Measurements from ENCODE around the gene CYBA. TPM values are rescaled to one million over a fixed set of nuclear protein-coding genes. Genes with fewer than 3 reads are reported as not detected.

Gene CYBA
- total and polyA plus RNA-seq, 9 of the 15 experiments (the other 6 are each of a cell fraction or from before 2014, with no cell fraction given): 0.34 to 683 (median 93.0) TPM

DNA sequence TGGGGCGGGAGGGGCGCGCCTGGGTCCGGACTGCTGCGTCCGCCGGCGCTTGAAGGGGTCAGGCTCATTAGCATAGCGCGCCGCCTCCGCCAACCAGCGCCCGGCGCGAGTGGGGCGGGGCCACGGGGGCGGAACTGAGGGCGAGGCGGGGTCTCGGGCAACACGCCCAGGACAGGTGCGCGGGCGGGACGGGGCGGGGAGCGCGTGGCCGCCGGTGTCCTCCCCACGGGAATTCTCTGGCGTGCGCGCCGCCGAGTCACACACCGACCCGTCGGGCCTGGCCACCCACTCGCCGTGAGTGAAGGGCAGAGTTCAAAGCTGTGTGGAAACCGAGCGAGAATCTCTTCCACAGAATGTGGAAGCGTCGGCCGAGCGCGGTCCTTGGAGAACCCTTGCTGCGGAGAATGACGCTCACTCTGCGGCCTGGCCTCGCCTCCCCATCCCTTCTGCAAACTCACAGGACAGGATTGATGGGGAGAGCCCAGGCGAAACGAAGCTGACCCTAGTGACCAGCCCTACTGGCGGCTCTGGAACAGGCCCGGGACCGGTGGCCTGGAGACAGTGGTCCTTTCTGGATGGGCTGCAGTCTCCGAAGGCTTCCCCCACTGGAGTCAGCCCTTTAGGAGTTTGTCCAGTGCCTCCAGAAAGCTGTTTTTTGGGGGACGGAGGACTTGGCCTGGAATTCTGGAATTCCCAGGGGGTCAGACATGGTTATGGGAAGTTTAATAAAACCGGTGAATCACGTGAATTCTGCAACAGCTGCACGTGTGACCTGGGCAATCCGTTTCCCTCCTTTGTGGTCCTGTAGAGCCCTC lies 35.8 kb upstream of the CYBA start, which contains the start of gene SNAI3 (continued):
- TF ChIP-seq, protein P1, sequence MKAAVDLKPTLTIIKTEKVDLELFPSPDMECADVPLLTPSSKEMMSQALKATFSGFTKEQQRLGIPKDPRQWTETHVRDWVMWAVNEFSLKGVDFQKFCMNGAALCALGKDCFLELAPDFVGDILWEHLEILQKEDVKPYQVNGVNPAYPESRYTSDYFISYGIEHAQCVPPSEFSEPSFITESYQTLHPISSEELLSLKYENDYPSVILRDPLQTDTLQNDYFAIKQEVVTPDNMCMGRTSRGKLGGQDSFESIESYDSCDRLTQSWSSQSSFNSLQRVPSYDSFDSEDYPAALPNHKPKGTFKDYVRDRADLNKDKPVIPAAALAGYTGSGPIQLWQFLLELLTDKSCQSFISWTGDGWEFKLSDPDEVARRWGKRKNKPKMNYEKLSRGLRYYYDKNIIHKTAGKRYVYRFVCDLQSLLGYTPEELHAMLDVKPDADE (conservative IDR thresholded peaks at IDR 0.05; ENCODE audit: control insufficient read depth, low read depth, low read length): 0 out of 2 replicates have a peak, but pooled peaks have one; percentile 24
- TF ChIP-seq TCF7 (IDR thresholded peaks at IDR 0.05; ENCODE audit: borderline replicate concordance) (0 out of 2 replicates have a peak, but pooled peaks have one; percentile 49), NR2C2 (CRISPR knock-in tag; IDR thresholded peaks at IDR 0.05) (no peak), NR2C2 (tag; IDR thresholded peaks at IDR 0.05) (peak; percentile 38), ATF7 (IDR thresholded peaks at IDR 0.05) (peak; percentile 53; the same call in 1 of the 2 replicates), DNMT1 (IDR thresholded peaks at IDR 0.05) (no peak), NFIC (IDR thresholded peaks at IDR 0.05) (peak; percentile 64), RNF2 (IDR thresholded peaks at IDR 0.05) (peak; percentile 26; the same call in 1 of the 2 replicates), MXI1 (IDR thresholded peaks at IDR 0.05; ENCODE audit: low read depth, low read length) (0 out of 2 replicates have a peak, but pooled peaks have one; percentile 28), MEIS2 (IDR thresholded peaks at IDR 0.05; ENCODE audit: partially characterized antibody) (peak; percentile 23), KDM1A (IDR thresholded peaks at IDR 0.05) (peak in 1 of 2 experiments; percentile 32; a peak in 1 of 4 replicates), GABPB2 (CRISPR knock-in tag; conservative IDR thresholded peaks at IDR 0.05) (no peak), IRF2 (CRISPR knock-in tag; IDR thresholded peaks at IDR 0.05) (no peak), TBP (optimal IDR thresholded peaks at IDR 0.05; ENCODE audit: low read depth, low read length) (peak; percentile 87), RHOXF2B (CRISPR knock-in tag; conservative IDR thresholded peaks at IDR 0.05) (no peak), GATAD2A (IDR thresholded peaks at IDR 0.05) (peak; percentile 31; the same call in 1 of the 2 replicates)
- TF ChIP-seq, protein P2, sequence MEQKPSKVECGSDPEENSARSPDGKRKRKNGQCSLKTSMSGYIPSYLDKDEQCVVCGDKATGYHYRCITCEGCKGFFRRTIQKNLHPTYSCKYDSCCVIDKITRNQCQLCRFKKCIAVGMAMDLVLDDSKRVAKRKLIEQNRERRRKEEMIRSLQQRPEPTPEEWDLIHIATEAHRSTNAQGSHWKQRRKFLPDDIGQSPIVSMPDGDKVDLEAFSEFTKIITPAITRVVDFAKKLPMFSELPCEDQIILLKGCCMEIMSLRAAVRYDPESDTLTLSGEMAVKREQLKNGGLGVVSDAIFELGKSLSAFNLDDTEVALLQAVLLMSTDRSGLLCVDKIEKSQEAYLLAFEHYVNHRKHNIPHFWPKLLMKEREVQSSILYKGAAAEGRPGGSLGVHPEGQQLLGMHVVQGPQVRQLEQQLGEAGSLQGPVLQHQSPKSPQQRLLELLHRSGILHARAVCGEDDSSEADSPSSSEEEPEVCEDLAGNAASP (IDR thresholded peaks at IDR 0.05): no peak
- TF ChIP-seq, protein P3, sequence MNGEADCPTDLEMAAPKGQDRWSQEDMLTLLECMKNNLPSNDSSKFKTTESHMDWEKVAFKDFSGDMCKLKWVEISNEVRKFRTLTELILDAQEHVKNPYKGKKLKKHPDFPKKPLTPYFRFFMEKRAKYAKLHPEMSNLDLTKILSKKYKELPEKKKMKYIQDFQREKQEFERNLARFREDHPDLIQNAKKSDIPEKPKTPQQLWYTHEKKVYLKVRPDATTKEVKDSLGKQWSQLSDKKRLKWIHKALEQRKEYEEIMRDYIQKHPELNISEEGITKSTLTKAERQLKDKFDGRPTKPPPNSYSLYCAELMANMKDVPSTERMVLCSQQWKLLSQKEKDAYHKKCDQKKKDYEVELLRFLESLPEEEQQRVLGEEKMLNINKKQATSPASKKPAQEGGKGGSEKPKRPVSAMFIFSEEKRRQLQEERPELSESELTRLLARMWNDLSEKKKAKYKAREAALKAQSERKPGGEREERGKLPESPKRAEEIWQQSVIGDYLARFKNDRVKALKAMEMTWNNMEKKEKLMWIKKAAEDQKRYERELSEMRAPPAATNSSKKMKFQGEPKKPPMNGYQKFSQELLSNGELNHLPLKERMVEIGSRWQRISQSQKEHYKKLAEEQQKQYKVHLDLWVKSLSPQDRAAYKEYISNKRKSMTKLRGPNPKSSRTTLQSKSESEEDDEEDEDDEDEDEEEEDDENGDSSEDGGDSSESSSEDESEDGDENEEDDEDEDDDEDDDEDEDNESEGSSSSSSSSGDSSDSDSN (IDR thresholded peaks at IDR 0.05; ENCODE audit: borderline replicate concordance in 1 of 2, low read depth in 2 of 2, low read length in 2 of 2): peak; percentile 82 to 98; a peak in 3 of 4 replicates
- TF ChIP-seq, protein P4, sequence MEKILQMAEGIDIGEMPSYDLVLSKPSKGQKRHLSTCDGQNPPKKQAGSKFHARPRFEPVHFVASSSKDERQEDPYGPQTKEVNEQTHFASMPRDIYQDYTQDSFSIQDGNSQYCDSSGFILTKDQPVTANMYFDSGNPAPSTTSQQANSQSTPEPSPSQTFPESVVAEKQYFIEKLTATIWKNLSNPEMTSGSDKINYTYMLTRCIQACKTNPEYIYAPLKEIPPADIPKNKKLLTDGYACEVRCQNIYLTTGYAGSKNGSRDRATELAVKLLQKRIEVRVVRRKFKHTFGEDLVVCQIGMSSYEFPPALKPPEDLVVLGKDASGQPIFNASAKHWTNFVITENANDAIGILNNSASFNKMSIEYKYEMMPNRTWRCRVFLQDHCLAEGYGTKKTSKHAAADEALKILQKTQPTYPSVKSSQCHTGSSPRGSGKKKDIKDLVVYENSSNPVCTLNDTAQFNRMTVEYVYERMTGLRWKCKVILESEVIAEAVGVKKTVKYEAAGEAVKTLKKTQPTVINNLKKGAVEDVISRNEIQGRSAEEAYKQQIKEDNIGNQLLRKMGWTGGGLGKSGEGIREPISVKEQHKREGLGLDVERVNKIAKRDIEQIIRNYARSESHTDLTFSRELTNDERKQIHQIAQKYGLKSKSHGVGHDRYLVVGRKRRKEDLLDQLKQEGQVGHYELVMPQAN (IDR thresholded peaks at IDR 0.05; ENCODE audit: borderline replicate concordance): 0 out of 2 replicates have a peak, but pooled peaks have one; percentile 14
- TF ChIP-seq, protein P5, sequence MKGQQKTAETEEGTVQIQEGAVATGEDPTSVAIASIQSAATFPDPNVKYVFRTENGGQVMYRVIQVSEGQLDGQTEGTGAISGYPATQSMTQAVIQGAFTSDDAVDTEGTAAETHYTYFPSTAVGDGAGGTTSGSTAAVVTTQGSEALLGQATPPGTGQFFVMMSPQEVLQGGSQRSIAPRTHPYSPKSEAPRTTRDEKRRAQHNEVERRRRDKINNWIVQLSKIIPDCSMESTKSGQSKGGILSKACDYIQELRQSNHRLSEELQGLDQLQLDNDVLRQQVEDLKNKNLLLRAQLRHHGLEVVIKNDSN (CRISPR knock-in tag; IDR thresholded peaks at IDR 0.05): 0 out of 2 replicates have a peak, but pooled peaks have one; percentile 17
